ENCODE results near the gene CNNM1. TPM values are rescaled to one million over a fixed set of nuclear protein-coding genes. Genes with fewer than 3 reads are reported as not detected.

Gene CNNM1
- total and polyA plus RNA-seq, 8 donors, result under 0.01 to 0.87 (median 0.31) TPM; not detected in 1

DNA sequence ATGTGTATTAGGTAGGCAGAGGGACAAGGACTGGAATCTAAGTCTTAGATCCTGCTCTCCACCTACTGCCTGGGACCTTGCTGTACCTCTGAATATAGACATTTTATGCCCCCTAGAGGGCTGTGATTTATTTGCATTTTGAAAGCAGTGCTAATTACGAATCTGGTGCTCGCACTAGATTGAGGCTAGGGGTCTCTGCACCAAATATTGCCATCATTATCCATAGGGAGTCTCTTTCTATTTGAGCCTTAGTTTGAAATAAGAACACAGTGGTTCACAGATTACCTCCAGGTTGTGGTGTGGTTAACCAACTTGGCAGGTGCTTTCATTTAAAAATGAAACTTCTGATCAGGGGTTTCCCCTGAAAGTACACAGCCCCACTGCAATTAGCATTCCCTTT lies 41.8 kb downstream of the CNNM1 start:
- Histone ChIP-seq H3K9me3 (no peaks in the 10 kb centered on the region), H3K27ac (no peak overlapping the region), H3K36me3 (no peaks in the 10 kb centered on the region), H3K4me3 (no peak overlapping the region), H3K27me3 (no peaks in the 10 kb centered on the region), H3K4me1 (peaks cover 0 to 7% (median 0%) of the 10 kb centered on the region in 4 donors)
- intact Hi-C loops (cut with DNase I; ENCODE audit: low total_unique reads), result no loop called here
- TF ChIP-seq, protein P1, sequence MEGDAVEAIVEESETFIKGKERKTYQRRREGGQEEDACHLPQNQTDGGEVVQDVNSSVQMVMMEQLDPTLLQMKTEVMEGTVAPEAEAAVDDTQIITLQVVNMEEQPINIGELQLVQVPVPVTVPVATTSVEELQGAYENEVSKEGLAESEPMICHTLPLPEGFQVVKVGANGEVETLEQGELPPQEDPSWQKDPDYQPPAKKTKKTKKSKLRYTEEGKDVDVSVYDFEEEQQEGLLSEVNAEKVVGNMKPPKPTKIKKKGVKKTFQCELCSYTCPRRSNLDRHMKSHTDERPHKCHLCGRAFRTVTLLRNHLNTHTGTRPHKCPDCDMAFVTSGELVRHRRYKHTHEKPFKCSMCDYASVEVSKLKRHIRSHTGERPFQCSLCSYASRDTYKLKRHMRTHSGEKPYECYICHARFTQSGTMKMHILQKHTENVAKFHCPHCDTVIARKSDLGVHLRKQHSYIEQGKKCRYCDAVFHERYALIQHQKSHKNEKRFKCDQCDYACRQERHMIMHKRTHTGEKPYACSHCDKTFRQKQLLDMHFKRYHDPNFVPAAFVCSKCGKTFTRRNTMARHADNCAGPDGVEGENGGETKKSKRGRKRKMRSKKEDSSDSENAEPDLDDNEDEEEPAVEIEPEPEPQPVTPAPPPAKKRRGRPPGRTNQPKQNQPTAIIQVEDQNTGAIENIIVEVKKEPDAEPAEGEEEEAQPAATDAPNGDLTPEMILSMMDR (IDR thresholded peaks at IDR 0.05), result peak in 1 of 7 experiments; percentile 28
- no peak for TF ChIP-seq POLR2A (IDR thresholded peaks at IDR 0.05)
- peak in 1 of 2 donors; percentile 48 for DNase-seq
- WGBS, 5 donors, result 18 to 31% (median 23%) methylated on average over 2 of the region's 2 CpGs

DNA sequence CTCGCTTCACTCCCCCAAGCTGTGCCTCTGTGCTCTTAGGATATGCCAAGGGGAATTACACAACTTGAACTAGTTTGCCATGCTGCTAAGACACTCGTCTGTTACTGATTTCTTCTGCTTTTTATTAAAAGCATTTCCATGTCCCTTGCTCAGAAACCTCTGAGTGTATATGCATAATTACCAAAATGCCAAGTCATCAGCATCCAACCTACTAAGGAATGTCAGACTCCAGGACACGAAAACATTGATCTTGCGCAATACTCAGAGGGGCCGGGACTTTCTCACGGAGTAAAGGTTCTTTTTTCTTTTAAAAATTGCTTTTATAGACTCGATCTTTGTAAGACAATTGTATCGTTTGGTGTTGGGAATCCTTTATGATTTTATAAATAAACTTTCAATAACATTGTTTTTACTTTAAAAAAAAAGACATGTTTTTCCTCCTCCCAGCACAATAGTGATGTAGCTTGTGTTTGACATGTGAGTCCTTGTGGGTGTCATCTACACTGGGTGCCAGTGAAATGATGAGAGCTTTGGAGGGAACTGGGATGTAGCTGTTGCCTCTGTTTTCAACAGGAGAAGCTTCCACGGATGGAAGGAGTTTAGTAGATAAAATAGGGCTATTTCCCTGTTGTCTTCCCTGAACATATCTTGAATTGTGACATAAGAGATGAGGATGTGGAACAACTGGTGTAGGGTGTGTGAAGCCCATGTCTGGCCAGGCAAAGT lies 43.6 kb downstream of the CNNM1 start:
- Histone ChIP-seq H3K27ac (no peak overlapping the region), H3K27me3 (no peaks in the 10 kb centered on the region), H3K9me3 (no peaks in the 10 kb centered on the region), H3K4me1 (peaks cover 0 to 7% (median 0%) of the 10 kb centered on the region in 4 donors), H3K36me3 (no peaks in the 10 kb centered on the region), H3K4me3 (no peak overlapping the region)
- 62 to 76% (median 75%) methylated on average over 9 of the region's 9 CpGs for whole genome bisulfite sequencing, 5 donors
- intact Hi-C loops (cut with DNase I; ENCODE audit: low total_unique reads), result no loop called here
- no peak for TF ChIP-seq POLR2A (IDR thresholded peaks at IDR 0.05)
- TF ChIP-seq EP300 (IDR thresholded peaks at IDR 0.05), result no peak
- no peak for TF ChIP-seq POLR2AphosphoS5 (IDR thresholded peaks at IDR 0.05)
- TF ChIP-seq, protein P1 (IDR thresholded peaks at IDR 0.05), result no peak
- DNase-seq, result no peak

DNA sequence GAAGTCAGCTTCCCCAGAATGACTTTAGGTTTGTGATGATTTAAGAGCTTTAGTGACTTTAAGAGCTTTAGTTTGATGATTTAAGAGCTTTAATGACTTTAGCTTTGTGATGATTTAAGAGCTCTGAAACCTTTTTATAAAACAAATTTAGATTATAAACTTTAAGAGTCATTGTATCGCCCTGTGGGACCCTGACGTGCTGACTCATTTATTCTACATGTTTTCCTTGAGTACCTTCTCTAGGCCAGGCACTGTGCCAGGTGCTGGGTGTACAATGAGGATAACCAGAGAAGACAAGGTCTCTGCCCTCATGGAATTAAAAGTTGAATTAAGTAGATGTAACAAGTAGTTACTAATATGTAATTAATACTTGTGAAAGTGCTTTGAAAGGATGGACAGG lies 45.4 kb downstream of the CNNM1 start:
- 40 to 54% (median 44%) methylated on average over 2 of the region's 2 CpGs for WGBS, 5 donors
- H3K27me3 ChIP-seq, result no peaks in the 10 kb centered on the region
- no peak overlapping the region for H3K27ac ChIP-seq
- H3K36me3 ChIP-seq, result no peaks in the 10 kb centered on the region
- no peak for TF ChIP-seq POLR2A (IDR thresholded peaks at IDR 0.05)
- TF ChIP-seq POLR2AphosphoS5 (IDR thresholded peaks at IDR 0.05), result no peak
- TF ChIP-seq, protein P1 (IDR thresholded peaks at IDR 0.05), result no peak
- TF ChIP-seq EP300 (IDR thresholded peaks at IDR 0.05), result no peak
- DNase-seq, result no peak
- intact Hi-C loops (cut with DNase I; ENCODE audit: low total_unique reads), result no loop called here
- H3K4me3 ChIP-seq, result no peak overlapping the region
- H3K4me1 ChIP-seq, result peaks cover 0 to 7% (median 0%) of the 10 kb centered on the region in 4 donors
- H3K9me3 ChIP-seq, result no peaks in the 10 kb centered on the region

DNA sequence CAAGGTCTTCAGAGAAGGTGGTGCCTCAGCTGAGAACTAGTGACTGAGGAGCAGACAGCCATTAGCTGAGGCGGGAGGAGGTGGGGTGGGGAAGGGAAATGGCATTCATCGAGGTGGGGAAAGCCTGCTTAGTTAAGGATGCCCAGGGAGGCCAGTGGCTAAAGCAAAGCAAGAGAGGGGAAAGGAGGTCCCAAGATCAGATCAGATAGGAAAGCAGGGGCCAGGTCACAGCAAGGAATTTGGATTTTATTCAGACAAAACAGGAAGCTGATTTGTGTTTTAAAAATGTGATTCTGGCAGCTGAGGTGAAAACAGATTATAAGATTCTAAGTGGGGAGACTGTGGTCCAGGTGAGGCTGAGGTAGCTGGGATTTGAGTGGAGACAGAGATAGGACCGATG lies 45.8 kb downstream of the CNNM1 start:
- Histone ChIP-seq H3K27me3 (no peaks in the 10 kb centered on the region), H3K4me1 (peaks cover 0 to 7% (median 0%) of the 10 kb centered on the region in 4 donors), H3K4me3 (no peak overlapping the region), H3K36me3 (no peaks in the 10 kb centered on the region), H3K9me3 (no peaks in the 10 kb centered on the region), H3K27ac (no peak overlapping the region)
- WGBS, 5 donors, result 61 to 70% (median 67%) methylated on average over 3 of the region's 3 CpGs
- no peak for DNase-seq
- TF ChIP-seq EP300 (IDR thresholded peaks at IDR 0.05), result no peak
- intact Hi-C loops (cut with DNase I; ENCODE audit: low total_unique reads), result no loop called here

DNA sequence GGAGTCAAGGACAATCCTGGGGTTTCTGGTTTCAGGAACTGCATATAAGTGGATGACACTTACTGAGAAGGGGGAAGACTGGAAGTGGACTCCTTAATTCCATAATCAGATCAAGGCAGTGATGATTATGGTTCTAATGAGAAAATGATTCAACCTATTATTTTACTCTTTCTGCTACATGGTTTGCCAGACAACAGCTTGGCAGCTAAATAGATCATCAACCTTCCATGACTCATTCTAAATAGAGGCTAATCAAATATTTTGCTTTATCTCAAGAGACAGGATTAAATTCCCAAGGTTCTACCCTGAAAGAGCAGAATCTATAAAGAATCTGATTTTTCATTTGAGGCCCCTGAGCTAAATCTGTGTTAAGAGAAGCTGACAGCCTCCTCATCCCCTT lies 46.3 kb downstream of the CNNM1 start:
- intact Hi-C loops (cut with DNase I; ENCODE audit: low total_unique reads), result no loop called here
- Histone ChIP-seq H3K9me3 (no peaks in the 10 kb centered on the region), H3K36me3 (no peaks in the 10 kb centered on the region), H3K4me1 (peaks cover 0 to 7% (median 0%) of the 10 kb centered on the region in 4 donors), H3K27me3 (no peaks in the 10 kb centered on the region), H3K27ac (no peak overlapping the region), H3K4me3 (no peak overlapping the region)
- DNase-seq, result no peak
- TF ChIP-seq EP300 (IDR thresholded peaks at IDR 0.05) (no peak), POLR2A (IDR thresholded peaks at IDR 0.05) (no peak), POLR2AphosphoS5 (IDR thresholded peaks at IDR 0.05) (no peak)
- TF ChIP-seq, protein P1 (IDR thresholded peaks at IDR 0.05), result no peak
